GM12878 (cell line): ENCODE results near the gene INSYN2B. TPM values are rescaled to one million over a fixed set of nuclear protein-coding genes. Genes with fewer than 3 reads are reported as not detected.

Source experiments
- ATAC-seq: fragments of 200-7000 bp; cut with Tn5 transposase; 3 replicates; pipeline ENCODE4 v1.9.1; 2020; ENCODE audit warnings: mild to moderate bottlenecking, moderate library complexity
- BruUV-seq: library from RNA; stranded (reverse); fragments of 400-500 nt; replicated peaks from 2 replicates; lab custom pipeline; 2021; lab: Mats Ljungman, UMichigan
- CTCF ChIA-PET: fragments of 300-600 bp; sonication (Branson Sonifier 250); formaldehyde crosslinking; extraction: SDS; loops from one replicate; lab custom pipeline; 2021; ENCODE audit warnings: inconsistent platforms; lab: Yijun Ruan, JAX
- POLR2A ChIA-PET: fragments of 350-600 bp; formaldehyde crosslinking; extraction: SDS; loops from one replicate; lab custom pipeline; 2021; ENCODE audit warnings: inconsistent platforms; lab: Charles Lee
- RAD21 ChIA-PET: fragments of 300-600 bp; sonication (Branson Sonifier 250); formaldehyde crosslinking; loops from one replicate; lab custom pipeline; 2023; ENCODE audit warnings: antibody characterized with exemption; ENCODE audit not compliant: unreplicated experiment; lab: Charles Lee
- SMC1A ChIA-PET: fragments of 300-600 bp; sonication (Branson Sonifier 250); formaldehyde crosslinking; loops from one replicate; lab custom pipeline; 2023; ENCODE audit not compliant: unreplicated experiment, uncharacterized antibody; lab: Charles Lee
- DNase-seq: peaks from one replicate; pipeline ENCODE4 v3.0.0-alpha.2; 2011; ENCODE audit warnings: low read depth, low spot score
- FAIRE-seq: peaks from 3 replicates; lab custom pipeline; 2011; peaks lifted over from hg19 to GRCh38; lab: Jason Lieb, UNC
- H2AFZ ChIP-seq: 2 replicates; pipeline ENCODE4 v1.6.0; 2011; ENCODE audit warnings: low read depth, low read length, control low read depth; ENCODE audit not compliant: control insufficient read depth
- H3K27ac ChIP-seq: 2 replicates; pipeline ENCODE4 v1.5.1; 2011; ENCODE audit warnings: control low read depth; ENCODE audit not compliant: control insufficient read depth, insufficient read depth
- H3K27me3 ChIP-seq, 2 experiments: replicated peaks in 1 of 2; 2 replicates each; pipeline versions ENCODE4 v1.6.0 to v1.6.1; 2011; ENCODE audit warnings: low read length in 1 of 2; ENCODE audit not compliant: control insufficient read depth in 2 of 2, insufficient read depth in 2 of 2
- H3K36me3 ChIP-seq, 2 experiments: 2 replicates each; pipeline ENCODE4 v1.5.1; 2011; ENCODE audit warnings: low read length in 1 of 2; ENCODE audit not compliant: control insufficient read depth in 2 of 2, insufficient read depth in 2 of 2
- H3K4me1 ChIP-seq: 2 replicates; pipeline ENCODE4 v1.6.1; 2011; ENCODE audit warnings: mild to moderate bottlenecking, low read length, moderate library complexity, mixed read lengths; ENCODE audit not compliant: control insufficient read depth, insufficient read depth
- H3K4me2 ChIP-seq: 2 replicates; pipeline ENCODE4 v1.6.0; 2011; ENCODE audit warnings: control low read depth; ENCODE audit not compliant: control insufficient read depth, insufficient read depth
- H3K4me3 ChIP-seq: fragments of 200-600 bp; sonication (generic); 2 replicates; pipeline ENCODE4 v1.5.1; 2016
- H3K79me2 ChIP-seq: 2 replicates; pipeline ENCODE4 v1.6.0; 2011; ENCODE audit warnings: low read length; ENCODE audit not compliant: control insufficient read depth, insufficient read depth
- H3K9ac ChIP-seq: 2 replicates; pipeline ENCODE4 v1.8.0; 2011; ENCODE audit warnings: low read length, control low read depth, mixed read lengths; ENCODE audit not compliant: control insufficient read depth, insufficient read depth
- H3K9me3 ChIP-seq: replicated peaks from 3 replicates; pipeline ENCODE4 v1.5.1; 2011; ENCODE audit warnings: mild to moderate bottlenecking, low read length; ENCODE audit not compliant: control insufficient read depth, insufficient read depth
- H4K20me1 ChIP-seq: 2 replicates; pipeline ENCODE4 v1.6.0; 2011; ENCODE audit not compliant: control insufficient read depth, insufficient read depth
- ASH2L ChIP-seq: fragments of 300-600, 200-600 bp; sonication (generic); IDR thresholded peaks from 2 replicates; pipeline ENCODE4 v1.6.1; 2017; ENCODE audit warnings: low read depth, mild to moderate bottlenecking, borderline replicate concordance
- BACH1 ChIP-seq: fragments of 450-650 bp; IDR thresholded peaks from 2 replicates; pipeline ENCODE4 v1.6.1; 2017; ENCODE audit warnings: mild to moderate bottlenecking, borderline replicate concordance
- EP300 ChIP-seq, 2 experiments: fragments of 150-350 bp in 1 of 2; IDR thresholded peaks; 2 replicates each; pipeline ENCODE4 v1.6.1; 2011 to 2012; ENCODE audit warnings: low read depth in 2 of 2, low read length in 2 of 2, borderline replicate concordance in 1 of 2, improper control_type of control experiment in 1 of 2, inconsistent platforms in 1 of 2; ENCODE audit not compliant: control insufficient read depth in 1 of 2
- KDM1A ChIP-seq: fragments of 200-600 bp; sonication (generic); IDR thresholded peaks from 2 replicates; pipeline ENCODE4 v1.6.1; 2016; ENCODE audit warnings: borderline replicate concordance
- MTA2 ChIP-seq: fragments of 450-650 bp; IDR thresholded peaks from 2 replicates; pipeline ENCODE4 v1.6.1; 2016; ENCODE audit warnings: low read depth, mild to moderate bottlenecking, moderate library complexity
- NFXL1 ChIP-seq: fragments of 450-650 bp; IDR thresholded peaks from 2 replicates; pipeline ENCODE4 v1.6.1; 2017; ENCODE audit warnings: antibody characterized with exemption, mild to moderate bottlenecking, borderline replicate concordance
- NR2F1 ChIP-seq: fragments of 450-650 bp; conservative IDR thresholded peaks from 2 replicates; pipeline ENCODE4 v1.6.1; 2017; ENCODE audit warnings: mild to moderate bottlenecking
- PML ChIP-seq: IDR thresholded peaks from 2 replicates; pipeline ENCODE4 v1.6.1; 2012; ENCODE audit warnings: low read length, inconsistent platforms
- RAD51 ChIP-seq: fragments of 450-650 bp; IDR thresholded peaks from 2 replicates; pipeline ENCODE4 v1.6.1; 2016; ENCODE audit warnings: moderate library complexity, mild to moderate bottlenecking, inconsistent platforms
- RCOR1 ChIP-seq: conservative IDR thresholded peaks from 2 replicates; pipeline ENCODE4 v1.6.1; 2012; ENCODE audit warnings: low read depth, low read length, improper control_type of control experiment
- STAT1 ChIP-seq: fragments of 450-650 bp; conservative IDR thresholded peaks from 2 replicates; pipeline ENCODE4 v1.6.1; 2014; ENCODE audit warnings: antibody characterized with exemption, mild to moderate bottlenecking
- SUZ12 ChIP-seq: fragments of 200-600 bp; sonication (generic); IDR thresholded peaks from one replicate; pipeline ENCODE4 v1.6.1; 2018; ENCODE audit warnings: antibody characterized with exemption, mild to moderate bottlenecking; ENCODE audit not compliant: unreplicated experiment
- TAF1 ChIP-seq: IDR thresholded peaks from 2 replicates; pipeline ENCODE4 v1.6.1; 2011; ENCODE audit warnings: mild to moderate bottlenecking, low read depth, low read length, borderline replicate concordance
- WRNIP1 ChIP-seq: IDR thresholded peaks from 2 replicates; pipeline ENCODE4 v1.6.1; 2011; ENCODE audit warnings: low read depth, low read length, improper control_type of control experiment, borderline replicate concordance
- WGBS: methylation state at CpG from one replicate; pipeline ENCODE4 v1.1.6; 2016; ENCODE audit warnings: low lambda C conversion rate; ENCODE audit not compliant: insufficient replicate concordance, insufficient coverage; ENCODE audit errors: missing lambda C conversion rate; 5-methylcytosine and 5-hydroxymethylcytosine counted together
- in situ Hi-C: fragments of 300-500 bp; cut with MboI; formaldehyde crosslinking; loops from 9 replicates; pipeline ENCODE4 v1.14.3; 2018; ENCODE audit warnings: mixed read lengths
- intact Hi-C: fragments of 100-400 bp; cut with micrococcal nuclease; formaldehyde crosslinking; loops from one replicate; pipeline ENCODE4 v1.14.2; 2022; ENCODE audit not compliant: unreplicated experiment
- polyA plus RNA-seq, 11 experiments: library from polyadenylated mRNA; depleted of rRNA in 4 of 11; unstranded in 6 of 11; stranded (reverse) in 5 of 11; fragments of >200 nt; fragmentation: Nextera tagmentation in 4 of 11; fragmentation: Illumina TruSeq in 1 of 11; extraction: Ambion mirVana in 4 of 11; extraction: Trizol in 1 of 11; gene quantifications; 1 replicate in 1 of 11; 2 replicates in 10 of 11; pipeline versions ENCODE4 v1.2.1 to v1.2.3, GENCODE V29; 2011 to 2016; ENCODE audit warnings: inconsistent platforms in 2 of 11, missing spikeins in 2 of 11, low read depth in 1 of 11
- total RNA-seq, 4 experiments: library from RNA; depleted of rRNA in 3 of 4; stranded (reverse); fragments of >200 nt in 3 of 4; fragmentation: Illumina TruSeq in 1 of 4; extraction: Trizol in 1 of 4; gene quantifications; 2 replicates each; pipeline versions ENCODE4 v1.2.1 to v1.2.3, GENCODE V29; 2013 to 2021
- TF ChIP-seq, protein P1 (sequence below), 3 experiments: IDR thresholded peaks in 2 of 3; conservative IDR thresholded peaks in 1 of 3; 2 replicates each; pipeline ENCODE4 v1.5.1; 2011; ENCODE audit warnings: low read depth in 3 of 3, low read length in 3 of 3, mild to moderate bottlenecking in 3 of 3, control low read depth in 2 of 3, moderate library complexity in 2 of 3, inconsistent platforms in 1 of 3, mixed read lengths in 1 of 3; ENCODE audit not compliant: control insufficient read depth in 2 of 3, insufficient read depth in 1 of 3; ENCODE audit errors: extremely low read depth in 1 of 3
- TF ChIP-seq, protein P2 (sequence below): IDR thresholded peaks from 2 replicates; pipeline ENCODE4 v1.6.1; 2011; ENCODE audit warnings: mild to moderate bottlenecking, low read depth, low read length, moderate library complexity; ENCODE audit not compliant: insufficient replicate concordance
- TF ChIP-seq, protein P3 (sequence below): IDR thresholded peaks from 2 replicates; pipeline ENCODE4 v1.6.1; 2012; ENCODE audit warnings: mild to moderate bottlenecking, low read depth, low read length

INSYN2B gene
- total and polyA plus RNA-seq, 10 of the 15 experiments (the other 5 are each of a cell fraction or from before 2014, with no cell fraction given), result 0.05 to 0.27 (median 0.13) TPM; not detected in 7

DNA sequence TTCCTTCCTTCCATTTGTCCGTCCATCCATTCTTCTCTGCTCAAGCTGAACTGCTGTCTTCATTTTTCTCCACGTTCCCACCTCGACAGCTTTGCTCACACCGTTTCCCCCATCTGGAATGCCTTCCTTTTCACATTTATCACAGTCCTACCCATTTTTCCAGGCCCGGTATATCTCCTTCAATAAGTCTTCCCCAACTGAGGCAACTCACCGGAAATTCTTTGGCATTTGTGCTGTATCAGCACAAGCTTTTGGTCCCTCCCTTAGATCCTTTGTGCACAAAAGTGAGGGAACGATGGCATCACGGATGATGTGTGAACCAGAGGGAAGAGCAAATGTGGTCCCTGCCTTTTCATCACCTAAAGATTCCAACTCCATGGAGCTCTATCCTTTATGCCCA is 45.6 kb upstream of the INSYN2B start (continued):
- TF ChIP-seq, protein P1, sequence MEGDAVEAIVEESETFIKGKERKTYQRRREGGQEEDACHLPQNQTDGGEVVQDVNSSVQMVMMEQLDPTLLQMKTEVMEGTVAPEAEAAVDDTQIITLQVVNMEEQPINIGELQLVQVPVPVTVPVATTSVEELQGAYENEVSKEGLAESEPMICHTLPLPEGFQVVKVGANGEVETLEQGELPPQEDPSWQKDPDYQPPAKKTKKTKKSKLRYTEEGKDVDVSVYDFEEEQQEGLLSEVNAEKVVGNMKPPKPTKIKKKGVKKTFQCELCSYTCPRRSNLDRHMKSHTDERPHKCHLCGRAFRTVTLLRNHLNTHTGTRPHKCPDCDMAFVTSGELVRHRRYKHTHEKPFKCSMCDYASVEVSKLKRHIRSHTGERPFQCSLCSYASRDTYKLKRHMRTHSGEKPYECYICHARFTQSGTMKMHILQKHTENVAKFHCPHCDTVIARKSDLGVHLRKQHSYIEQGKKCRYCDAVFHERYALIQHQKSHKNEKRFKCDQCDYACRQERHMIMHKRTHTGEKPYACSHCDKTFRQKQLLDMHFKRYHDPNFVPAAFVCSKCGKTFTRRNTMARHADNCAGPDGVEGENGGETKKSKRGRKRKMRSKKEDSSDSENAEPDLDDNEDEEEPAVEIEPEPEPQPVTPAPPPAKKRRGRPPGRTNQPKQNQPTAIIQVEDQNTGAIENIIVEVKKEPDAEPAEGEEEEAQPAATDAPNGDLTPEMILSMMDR (IDR thresholded peaks at IDR 0.05 in 2 of 3, conservative IDR thresholded peaks at IDR 0.05 in 1 of 3; ENCODE audit: control insufficient read depth in 2 of 3, extremely low read depth in 1 of 3, insufficient read depth in 1 of 3, low read depth in 3 of 3, low read length in 3 of 3), result no peak
- TF ChIP-seq NFXL1 (no peak), TAF1 (no peak)
- TF ChIP-seq, protein P2, sequence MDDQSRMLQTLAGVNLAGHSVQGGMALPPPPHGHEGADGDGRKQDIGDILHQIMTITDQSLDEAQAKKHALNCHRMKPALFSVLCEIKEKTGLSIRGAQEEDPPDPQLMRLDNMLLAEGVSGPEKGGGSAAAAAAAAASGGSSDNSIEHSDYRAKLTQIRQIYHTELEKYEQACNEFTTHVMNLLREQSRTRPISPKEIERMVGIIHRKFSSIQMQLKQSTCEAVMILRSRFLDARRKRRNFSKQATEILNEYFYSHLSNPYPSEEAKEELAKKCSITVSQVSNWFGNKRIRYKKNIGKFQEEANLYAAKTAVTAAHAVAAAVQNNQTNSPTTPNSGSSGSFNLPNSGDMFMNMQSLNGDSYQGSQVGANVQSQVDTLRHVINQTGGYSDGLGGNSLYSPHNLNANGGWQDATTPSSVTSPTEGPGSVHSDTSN, result no peak

DNA sequence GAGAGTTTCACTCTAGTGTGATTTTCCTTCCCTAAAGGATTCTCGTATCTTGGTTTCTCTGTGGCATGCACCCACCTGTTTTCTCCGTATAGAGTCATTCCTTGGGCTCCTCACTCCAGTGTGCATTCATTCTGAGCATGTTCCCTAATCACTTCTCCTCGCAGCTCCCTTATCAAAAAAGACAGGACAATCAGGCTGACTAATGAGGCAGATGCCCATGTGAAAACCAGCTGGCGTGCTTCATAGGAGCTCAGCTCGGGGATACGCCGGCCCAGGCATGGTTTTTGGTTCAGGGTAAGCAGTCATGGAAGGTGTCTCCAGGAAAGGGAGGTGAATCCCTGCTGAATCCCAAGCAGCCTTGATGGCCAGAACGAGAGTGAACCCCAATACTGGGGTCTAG is 41.2 kb upstream of the INSYN2B start:
- Histone ChIP-seq H3K79me2 (no peaks in the 10 kb centered on the region), H3K36me3 (peaks cover 2 to 13% of the 10 kb centered on the region in 2 experiments), H3K9ac (no peak overlapping the region), H3K4me3 (no peak overlapping the region), H2AFZ (no peak overlapping the region), H3K4me2 (no peak overlapping the region), H3K27me3 (no peaks in the 10 kb centered on the region), H4K20me1 (no peaks in the 10 kb centered on the region), H3K4me1 (no peaks in the 10 kb centered on the region), H3K9me3 (no peaks in the 10 kb centered on the region), H3K27ac (no peak overlapping the region)
- DNase-seq (no peak), ATAC-seq (no peak), FAIRE-seq (no peak)
- CTCF ChIA-PET, result no interaction called here
- in situ Hi-C loops (no loop called here), intact Hi-C loops (no loop called here)
- 97% methylated on average over 8 of the region's 8 CpGs for WGBS
- TF ChIP-seq RAD51, result no peak
- no peak for TF ChIP-seq MTA2
- TF ChIP-seq STAT1, result no peak
- TF ChIP-seq RCOR1, result no peak
- no peak for TF ChIP-seq EP300 (IDR thresholded peaks at IDR 0.05; ENCODE audit: borderline replicate concordance in 1 of 2, control insufficient read depth in 1 of 2, low read depth in 2 of 2, low read length in 2 of 2)
- no peak for TF ChIP-seq ASH2L
- TF ChIP-seq, protein P3, sequence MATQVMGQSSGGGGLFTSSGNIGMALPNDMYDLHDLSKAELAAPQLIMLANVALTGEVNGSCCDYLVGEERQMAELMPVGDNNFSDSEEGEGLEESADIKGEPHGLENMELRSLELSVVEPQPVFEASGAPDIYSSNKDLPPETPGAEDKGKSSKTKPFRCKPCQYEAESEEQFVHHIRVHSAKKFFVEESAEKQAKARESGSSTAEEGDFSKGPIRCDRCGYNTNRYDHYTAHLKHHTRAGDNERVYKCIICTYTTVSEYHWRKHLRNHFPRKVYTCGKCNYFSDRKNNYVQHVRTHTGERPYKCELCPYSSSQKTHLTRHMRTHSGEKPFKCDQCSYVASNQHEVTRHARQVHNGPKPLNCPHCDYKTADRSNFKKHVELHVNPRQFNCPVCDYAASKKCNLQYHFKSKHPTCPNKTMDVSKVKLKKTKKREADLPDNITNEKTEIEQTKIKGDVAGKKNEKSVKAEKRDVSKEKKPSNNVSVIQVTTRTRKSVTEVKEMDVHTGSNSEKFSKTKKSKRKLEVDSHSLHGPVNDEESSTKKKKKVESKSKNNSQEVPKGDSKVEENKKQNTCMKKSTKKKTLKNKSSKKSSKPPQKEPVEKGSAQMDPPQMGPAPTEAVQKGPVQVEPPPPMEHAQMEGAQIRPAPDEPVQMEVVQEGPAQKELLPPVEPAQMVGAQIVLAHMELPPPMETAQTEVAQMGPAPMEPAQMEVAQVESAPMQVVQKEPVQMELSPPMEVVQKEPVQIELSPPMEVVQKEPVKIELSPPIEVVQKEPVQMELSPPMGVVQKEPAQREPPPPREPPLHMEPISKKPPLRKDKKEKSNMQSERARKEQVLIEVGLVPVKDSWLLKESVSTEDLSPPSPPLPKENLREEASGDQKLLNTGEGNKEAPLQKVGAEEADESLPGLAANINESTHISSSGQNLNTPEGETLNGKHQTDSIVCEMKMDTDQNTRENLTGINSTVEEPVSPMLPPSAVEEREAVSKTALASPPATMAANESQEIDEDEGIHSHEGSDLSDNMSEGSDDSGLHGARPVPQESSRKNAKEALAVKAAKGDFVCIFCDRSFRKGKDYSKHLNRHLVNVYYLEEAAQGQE, result no peak
- no peak for TF ChIP-seq SUZ12
- no peak for TF ChIP-seq WRNIP1
- no peak for TF ChIP-seq BACH1
- TF ChIP-seq NR2F1, result no peak
- no peak for TF ChIP-seq NFXL1
- TF ChIP-seq PML, result no peak
- TF ChIP-seq KDM1A, result no peak
- RAD21 ChIA-PET, result no interaction called here
- SMC1A ChIA-PET, result no interaction called here
- POLR2A ChIA-PET, result no interaction called here
- BruUV-seq, result no TSS peak
